ENCODE data around the gene ZBTB20.

Gene ZBTB20

GRCh38 chr3:114441386-114441785, 705.7 kb downstream of the ZBTB20 start:
- no peak for DNase-seq (ENCODE audit: low spot score)

GRCh38 chr3:114440700-114441099, 706.4 kb downstream of the ZBTB20 start:
- DNase-seq (ENCODE audit: low spot score) = no peak

- DNase-seq (ENCODE audit: low spot score) = no peak
These were observed 707.8 kb downstream of the ZBTB20 start for GRCh38 chr3:114439284-114439683.

GRCh38 chr3:114437897-114438296, 709.2 kb downstream of the ZBTB20 start:
- no peak for DNase-seq (ENCODE audit: low spot score)

GRCh38 chr3:114436182-114436581, 710.9 kb downstream of the ZBTB20 start:
- no peak for DNase-seq (ENCODE audit: low spot score)

GRCh38 chr3:114435386-114436115, 711.5 kb downstream of the ZBTB20 start:
- DNase-seq (ENCODE audit: low spot score) = no peak

- DNase-seq (ENCODE audit: low spot score) = no peak
These were observed 714.8 kb downstream of the ZBTB20 start for GRCh38 chr3:114432310-114432709.

GRCh38 chr3:114428044-114428595, 719.0 kb downstream of the ZBTB20 start:
- no peak for DNase-seq (ENCODE audit: low spot score)

GRCh38 chr3:114427285-114428043, 719.6 kb downstream of the ZBTB20 start:
- no peak for DNase-seq (ENCODE audit: low spot score)

GRCh38 chr3:114424337-114424736, 722.8 kb downstream of the ZBTB20 start:
- no peak for DNase-seq (ENCODE audit: low spot score)

GRCh38 chr3:114421204-114421603, 725.9 kb downstream of the ZBTB20 start:
- DNase-seq (ENCODE audit: low spot score) = no peak

GRCh38 chr3:114420072-114420471, 727.0 kb downstream of the ZBTB20 start:
- DNase-seq (ENCODE audit: low spot score) = no peak

- peak; percentile 65 for DNase-seq (ENCODE audit: low spot score)
These were observed 728.2 kb downstream of the ZBTB20 start for GRCh38 chr3:114418724-114419543.

- no peak for DNase-seq (ENCODE audit: low spot score)
These were observed 729.0 kb downstream of the ZBTB20 start for GRCh38 chr3:114418107-114418506.

GRCh38 chr3:114417675-114418074, 729.4 kb downstream of the ZBTB20 start:
- DNase-seq (ENCODE audit: low spot score) = no peak

- no peak for DNase-seq (ENCODE audit: low spot score)
These were observed 729.8 kb downstream of the ZBTB20 start for GRCh38 chr3:114417265-114417664.

GRCh38 chr3:114411811-114412803, 735.0 kb downstream of the ZBTB20 start:
- peak; percentile 47 for DNase-seq (ENCODE audit: low spot score)

GRCh38 chr3:114411190-114411668, 735.9 kb downstream of the ZBTB20 start:
- peak; percentile 13 for DNase-seq (ENCODE audit: low spot score)

GRCh38 chr3:114408736-114409670, 738.1 kb downstream of the ZBTB20 start:
- DNase-seq (ENCODE audit: low spot score) = no peak

GRCh38 chr3:114406922-114407321, 740.2 kb downstream of the ZBTB20 start:
- DNase-seq (ENCODE audit: low spot score) = no peak

Measured in AG08395 (cell line).